Erythroblast (primary cell): ENCODE measurements around the gene TRAPPC12.

Experiments used
- GATA1 ChIP-seq: IDR thresholded peaks from 2 replicates; pipeline ENCODE4 v1.6.1; 2011; ENCODE audit warnings: low read depth, mild to moderate bottlenecking, control low read depth, low read length, moderate library complexity
- POLR2A ChIP-seq: IDR thresholded peaks from 2 replicates; pipeline ENCODE4 v1.6.1; 2011; ENCODE audit warnings: mild to moderate bottlenecking, low read length

GRCh38 chr2:3466966-3467365 is 87.5 kb downstream of the TRAPPC12 start:
- TF ChIP-seq POLR2A (no peak), GATA1 (no peak)
